Spleen (tissue), 7 donors: ENCODE measurements around the gene ALX4.

ENCODE experiments used
- POLR2A ChIP-seq, 3 donors: fragments of 450-650 bp; IDR thresholded peaks; one replicate each; pipeline ENCODE4 v1.5.1; 2017; ENCODE audit warnings: antibody characterized with exemption in 3 of 3, mild to moderate bottlenecking in 1 of 3
- POLR2AphosphoS5 ChIP-seq, 3 donors: sonication (generic); formaldehyde crosslinking; IDR thresholded peaks; one replicate each; pipeline ENCODE4 v1.5.1; 2017; ENCODE audit warnings: antibody characterized with exemption in 3 of 3
- TF ChIP-seq, protein P1 (sequence below), 11 experiments: fragments of 200-600 bp in 7 of 11; fragments of 450-650 bp in 4 of 11; sonication (generic) in 4 of 11; IDR thresholded peaks in 8 of 11; conservative IDR thresholded peaks in 3 of 11; 1 replicate in 7 of 11; 2 replicates in 4 of 11; pipeline versions ENCODE4 v1.4.0 to v1.8.0; 2016 to 2021; ENCODE audit warnings: antibody characterized with exemption in 11 of 11, inconsistent platforms in 4 of 11, mild to moderate bottlenecking in 1 of 11
- donor health status: DM: no; HTN: no; CAD: no; lungs with moderate emphysema.
- donor health status: DM: no; HTN: no; CAD: no.
- donor health status: DM: no; HTN: no; CAD: no.

- TF ChIP-seq, protein P1, sequence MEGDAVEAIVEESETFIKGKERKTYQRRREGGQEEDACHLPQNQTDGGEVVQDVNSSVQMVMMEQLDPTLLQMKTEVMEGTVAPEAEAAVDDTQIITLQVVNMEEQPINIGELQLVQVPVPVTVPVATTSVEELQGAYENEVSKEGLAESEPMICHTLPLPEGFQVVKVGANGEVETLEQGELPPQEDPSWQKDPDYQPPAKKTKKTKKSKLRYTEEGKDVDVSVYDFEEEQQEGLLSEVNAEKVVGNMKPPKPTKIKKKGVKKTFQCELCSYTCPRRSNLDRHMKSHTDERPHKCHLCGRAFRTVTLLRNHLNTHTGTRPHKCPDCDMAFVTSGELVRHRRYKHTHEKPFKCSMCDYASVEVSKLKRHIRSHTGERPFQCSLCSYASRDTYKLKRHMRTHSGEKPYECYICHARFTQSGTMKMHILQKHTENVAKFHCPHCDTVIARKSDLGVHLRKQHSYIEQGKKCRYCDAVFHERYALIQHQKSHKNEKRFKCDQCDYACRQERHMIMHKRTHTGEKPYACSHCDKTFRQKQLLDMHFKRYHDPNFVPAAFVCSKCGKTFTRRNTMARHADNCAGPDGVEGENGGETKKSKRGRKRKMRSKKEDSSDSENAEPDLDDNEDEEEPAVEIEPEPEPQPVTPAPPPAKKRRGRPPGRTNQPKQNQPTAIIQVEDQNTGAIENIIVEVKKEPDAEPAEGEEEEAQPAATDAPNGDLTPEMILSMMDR (IDR thresholded peaks at IDR 0.05 in 8 of 11, conservative IDR thresholded peaks at IDR 0.05 in 3 of 11), result no peak
- no peak for TF ChIP-seq POLR2A (IDR thresholded peaks at IDR 0.05)
- TF ChIP-seq POLR2AphosphoS5 (IDR thresholded peaks at IDR 0.05), result no peak
Observed at GRCh38 chr11:44281151-44281550, 28.8 kb downstream of the ALX4 start.
